HepG2 (cell line): Measurements from ENCODE around the gene OR11G2. TPM values are rescaled to one million over a fixed set of nuclear protein-coding genes. Genes with fewer than 3 reads are reported as not detected.

Experiments used
- ATAC-seq: fragments of 200-7000 bp; cut with Tn5 transposase; 3 replicates; pipeline ENCODE4 v1.9.1; 2020; ENCODE audit warnings: mild to moderate bottlenecking, moderate library complexity
- BruUV-seq: library from RNA; stranded (reverse); fragments of 400-500 nt; replicated peaks from 2 replicates; lab custom pipeline; 2021; lab: Mats Ljungman, UMichigan
- CTCF ChIA-PET: fragments of 300-600 bp; formaldehyde crosslinking; extraction: SDS; loops from one replicate; lab custom pipeline; 2021; ENCODE audit warnings: low total read pairs, inconsistent platforms, low intra/inter-chr PET ratio; lab: Yijun Ruan, JAX
- POLR2A ChIA-PET: fragments of 350-600 bp; sonication (Branson Sonifier 250); formaldehyde crosslinking; loops from one replicate; lab custom pipeline; 2020; ENCODE audit warnings: antibody characterized with exemption, inconsistent platforms; lab: Yijun Ruan, JAX
- DNase-seq: peaks from one replicate; pipeline ENCODE4 v3.0.0-alpha.2; 2015; ENCODE audit warnings: low spot score
- FAIRE-seq: peaks from 3 replicates; lab custom pipeline; 2011; peaks lifted over from hg19 to GRCh38; lab: Jason Lieb, UNC
- H2AFZ ChIP-seq: one replicate; pipeline ENCODE4 v1.6.1; 2011; ENCODE audit warnings: low read length, inconsistent platforms
- H3K27ac ChIP-seq: fragments of 300-600 bp; 3 replicates; pipeline ENCODE4 v1.8.0; 2011; ENCODE audit warnings: mixed run types, mild to moderate bottlenecking, mixed read lengths, low read length, inconsistent platforms; ENCODE audit not compliant: insufficient read depth; ENCODE audit errors: extremely low read length
- H3K27me3 ChIP-seq, 2 experiments: fragments of 200-600 bp in 1 of 2; 2 replicates in 1 of 2; 3 replicates in 1 of 2; pipeline versions ENCODE4 v1.6.0 to v1.8.0; 2011; ENCODE audit warnings: low read length in 2 of 2, mild to moderate bottlenecking in 2 of 2, moderate library complexity in 2 of 2, inconsistent platforms in 1 of 2; ENCODE audit not compliant: insufficient read depth in 2 of 2, control insufficient read depth in 1 of 2
- H3K36me3 ChIP-seq, 2 experiments: fragments of 200-600 bp in 1 of 2; replicated peaks in 1 of 2; 2 replicates in 1 of 2; 3 replicates in 1 of 2; pipeline versions ENCODE4 v1.5.1 to v1.8.0; 2011; ENCODE audit warnings: low read length in 2 of 2, inconsistent platforms in 1 of 2; ENCODE audit not compliant: insufficient read depth in 2 of 2, control insufficient read depth in 1 of 2
- H3K4me1 ChIP-seq: 2 replicates; pipeline ENCODE4 v1.5.1; 2012; ENCODE audit warnings: low read length, inconsistent platforms; ENCODE audit not compliant: insufficient read depth
- H3K4me2 ChIP-seq: 2 replicates; pipeline ENCODE4 v1.6.0; 2011; ENCODE audit warnings: low read depth, low read length, inconsistent platforms
- H3K4me3 ChIP-seq, 3 experiments: fragments of 200-600 bp in 1 of 3; sonication (generic), shearing (Covaris generic) in 1 of 3; replicated peaks in 1 of 3; 2 replicates each; pipeline ENCODE4 v1.5.1; 2011 to 2016; ENCODE audit warnings: low read length in 3 of 3, inconsistent platforms in 2 of 3, low read depth in 2 of 3, mild to moderate bottlenecking in 2 of 3, control low read depth in 1 of 3, mixed read lengths in 1 of 3; ENCODE audit not compliant: insufficient read depth in 1 of 3
- H3K79me2 ChIP-seq: one replicate; pipeline ENCODE4 v1.6.1; 2011; ENCODE audit warnings: low read length, inconsistent platforms; ENCODE audit not compliant: insufficient read depth
- H3K9ac ChIP-seq: 2 replicates; pipeline ENCODE4 v1.6.0; 2011; ENCODE audit warnings: mild to moderate bottlenecking, low read depth, low read length, inconsistent platforms; ENCODE audit not compliant: insufficient read depth
- H3K9me3 ChIP-seq: 2 replicates; pipeline ENCODE4 v1.5.1; 2012; ENCODE audit warnings: mild to moderate bottlenecking, low read length
- H4K20me1 ChIP-seq: 2 replicates; pipeline ENCODE4 v1.6.0; 2011; ENCODE audit warnings: inconsistent platforms, mild to moderate bottlenecking, low read length, moderate library complexity; ENCODE audit not compliant: insufficient read depth
- MBNL3 ChIP-seq: fragments of 250-450 bp; sonication (Bioruptor Pico); conservative IDR thresholded peaks from 2 replicates; pipeline ENCODE4 v1.8.0; 2022; ENCODE audit warnings: mild to moderate bottlenecking, inconsistent platforms
- NCOR1 ChIP-seq: fragments of 200-600 bp; sonication (generic); IDR thresholded peaks from 2 replicates; pipeline ENCODE4 v1.7.0; 2017; ENCODE audit warnings: antibody characterized with exemption, low read length, borderline replicate concordance
- NFATC3 ChIP-seq: sonication (generic); formaldehyde crosslinking; IDR thresholded peaks from 2 replicates; pipeline ENCODE4 v1.5.1; 2020; ENCODE audit warnings: mild to moderate bottlenecking, missing genetic modification reagents
- PAX8 ChIP-seq: sonication (generic); formaldehyde crosslinking; IDR thresholded peaks from 2 replicates; pipeline ENCODE4 v1.8.0; 2022; ENCODE audit warnings: mild to moderate bottlenecking, missing genetic modification reagents, borderline replicate concordance
- SOX13 ChIP-seq, 3 experiments: fragments of 450-650 bp in 1 of 3; sonication (generic) in 1 of 3; formaldehyde crosslinking in 1 of 3; IDR thresholded peaks in 2 of 3; conservative IDR thresholded peaks in 1 of 3; 2 replicates each; pipeline versions ENCODE4 v1.5.0 to v1.6.1; 2016 to 2020; ENCODE audit warnings: antibody characterized with exemption in 1 of 3, mild to moderate bottlenecking in 1 of 3, missing compliant biosample characterization in 1 of 3, missing genetic modification reagents in 1 of 3, moderate library complexity in 1 of 3
- SPEN ChIP-seq: sonication (generic); formaldehyde crosslinking; IDR thresholded peaks from 2 replicates; pipeline ENCODE4 v1.5.1; 2020; ENCODE audit warnings: low read depth, mild to moderate bottlenecking, missing genetic modification reagents
- ZBTB33 ChIP-seq: sonication (generic); formaldehyde crosslinking; IDR thresholded peaks from 2 replicates; pipeline ENCODE4 v1.4.0; 2020; ENCODE audit warnings: missing genetic modification reagents
- ZFP36L1 ChIP-seq: sonication (generic); formaldehyde crosslinking; IDR thresholded peaks from 2 replicates; pipeline ENCODE4 v1.8.0; 2022; ENCODE audit warnings: mild to moderate bottlenecking, missing genetic modification reagents, moderate library complexity
- ZNF441 ChIP-seq: sonication (generic); formaldehyde crosslinking; IDR thresholded peaks from 2 replicates; pipeline ENCODE4 v1.7.0; 2021; ENCODE audit warnings: missing genetic modification reagents, borderline replicate concordance
- ZNF570 ChIP-seq: sonication (generic); formaldehyde crosslinking; IDR thresholded peaks from 2 replicates; pipeline ENCODE4 v1.4.0; 2020; ENCODE audit warnings: mild to moderate bottlenecking, missing genetic modification reagents, borderline replicate concordance
- WGBS: methylation state at CpG from one replicate; pipeline ENCODE4 v1.1.6; 2017; ENCODE audit warnings: low lambda C conversion rate; 5-methylcytosine and 5-hydroxymethylcytosine counted together
- in situ Hi-C: cut with HindIII; loops from 2 replicates; pipeline ENCODE4 v1.10.0; 2017; ENCODE audit warnings: low pct_unique_long_range_greater_than_20kb; ENCODE audit not compliant: extremely low pct_ligation_motif_present
- intact Hi-C: fragments of 100-400 bp; cut with micrococcal nuclease; formaldehyde crosslinking; loops from one replicate; pipeline ENCODE4 v1.10.0; 2022; ENCODE audit not compliant: unreplicated experiment
- polyA plus RNA-seq, 8 experiments: library from polyadenylated mRNA; depleted of rRNA in 3 of 8; stranded (reverse) in 7 of 8; unstranded in 1 of 8; fragments of >200 nt; fragmentation: Illumina TruSeq in 4 of 8; extraction: Trizol in 4 of 8; gene quantifications; 2 replicates each; pipeline versions ENCODE4 v1.2.1 to v1.2.3, GENCODE V29; 2011 to 2016; ENCODE audit warnings: low read depth in 4 of 8, missing spikeins in 1 of 8, mixed read lengths in 1 of 8; ENCODE audit not compliant: insufficient read depth in 1 of 8
- total RNA-seq, 5 experiments: library from RNA; depleted of rRNA; stranded (reverse); fragments of >200 nt; fragmentation: Illumina TruSeq; extraction: Trizol; gene quantifications; 2 replicates each; pipeline ENCODE4 v1.2.3, GENCODE V29; 2016; ENCODE audit warnings: low read depth in 1 of 5

Gene OR11G2
- total and polyA plus RNA-seq, 2 of the 13 experiments (the other 11 are each of a cell fraction or from before 2014, with no cell fraction given), result not detected

GRCh38 chr14:20223410-20223809 is 32.7 kb downstream of the OR11G2 start, which contains the start of gene OR11H6:
Gene OR11H6 (plus strand): TSS chr14:20223710. CDS start chr14:20223710, 0 bp downstream.
- no peak within 1 kb of the TSS for H2AFZ ChIP-seq
- H4K20me1 ChIP-seq, result no peaks in the 10 kb centered on the region
- FAIRE-seq (no peak), ATAC-seq (no peak), DNase-seq (no peak)
- H3K4me1 ChIP-seq, result peaks cover 6% of the 10 kb centered on the region; the same call in 1 of the 2 replicates
- TF ChIP-seq NCOR1 (no peak), ZNF570 (CRISPR knock-in tag) (no peak), ZNF441 (no peak), ZBTB33 (CRISPR knock-in tag) (no peak), ZFP36L1 (CRISPR knock-in tag) (no peak), NFATC3 (no peak), PAX8 (no peak), SOX13 (IDR thresholded peaks at IDR 0.05) (no peak), SOX13 (CRISPR knock-in tag; conservative IDR thresholded peaks at IDR 0.05 in 1 of 2, IDR thresholded peaks at IDR 0.05 in 1 of 2) (no peak), SPEN (CRISPR knock-in tag) (no peak), MBNL3 (CRISPR knock-in tag) (no peak)
- in situ Hi-C loops (no loop called here), intact Hi-C loops (no loop called here)
- no peaks in the 10 kb centered on the region for H3K9me3 ChIP-seq
- H3K4me2 ChIP-seq, result no peak within 1 kb of the TSS
- no peak within 1 kb of the TSS for H3K4me3 ChIP-seq
- H3K27me3 ChIP-seq, result no peaks in the 10 kb centered on the region; a peak in 1 of 5 replicates
- H3K27ac ChIP-seq, result no peak within 1 kb of the TSS
- ChIA-PET POLR2A (no interaction called here), CTCF (no interaction called here)
- H3K9ac ChIP-seq, result no peak within 1 kb of the TSS
- BruUV-seq, result no TSS peak
- 0% methylated on average over 2 of the region's 2 CpGs for WGBS
- H3K79me2 ChIP-seq, result no peaks in the 10 kb centered on the region
- no peaks in the 10 kb centered on the region for H3K36me3 ChIP-seq
